ENCODE results near the gene ZFP69B.

The ZFP69B gene

DNA sequence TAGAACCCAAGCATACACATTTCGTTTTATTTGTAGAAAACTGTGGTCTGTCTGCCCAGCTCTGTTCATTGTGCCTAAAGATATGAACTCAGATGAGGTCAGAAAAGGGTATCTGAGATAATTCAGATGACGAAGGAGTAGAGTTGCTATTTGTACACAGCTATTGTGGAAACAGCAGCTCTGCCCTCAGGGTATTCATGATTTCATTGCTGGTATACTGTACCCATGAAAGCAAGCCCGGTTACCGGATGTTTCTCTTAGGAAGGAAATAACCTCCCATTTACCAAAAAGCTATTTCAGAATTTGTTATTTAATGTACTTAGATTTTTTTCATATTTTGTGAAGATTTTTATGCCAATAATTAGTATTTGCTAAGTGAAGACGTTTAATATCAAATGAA lies 39.0 kb upstream of the ZFP69B start:
- TF ChIP-seq, protein P1, sequence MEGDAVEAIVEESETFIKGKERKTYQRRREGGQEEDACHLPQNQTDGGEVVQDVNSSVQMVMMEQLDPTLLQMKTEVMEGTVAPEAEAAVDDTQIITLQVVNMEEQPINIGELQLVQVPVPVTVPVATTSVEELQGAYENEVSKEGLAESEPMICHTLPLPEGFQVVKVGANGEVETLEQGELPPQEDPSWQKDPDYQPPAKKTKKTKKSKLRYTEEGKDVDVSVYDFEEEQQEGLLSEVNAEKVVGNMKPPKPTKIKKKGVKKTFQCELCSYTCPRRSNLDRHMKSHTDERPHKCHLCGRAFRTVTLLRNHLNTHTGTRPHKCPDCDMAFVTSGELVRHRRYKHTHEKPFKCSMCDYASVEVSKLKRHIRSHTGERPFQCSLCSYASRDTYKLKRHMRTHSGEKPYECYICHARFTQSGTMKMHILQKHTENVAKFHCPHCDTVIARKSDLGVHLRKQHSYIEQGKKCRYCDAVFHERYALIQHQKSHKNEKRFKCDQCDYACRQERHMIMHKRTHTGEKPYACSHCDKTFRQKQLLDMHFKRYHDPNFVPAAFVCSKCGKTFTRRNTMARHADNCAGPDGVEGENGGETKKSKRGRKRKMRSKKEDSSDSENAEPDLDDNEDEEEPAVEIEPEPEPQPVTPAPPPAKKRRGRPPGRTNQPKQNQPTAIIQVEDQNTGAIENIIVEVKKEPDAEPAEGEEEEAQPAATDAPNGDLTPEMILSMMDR (IDR thresholded peaks at IDR 0.05; ENCODE audit: low read depth, low read length, poor library complexity, severe bottlenecking), result no peak
- no peak for TF ChIP-seq EZH2phosphoT487 (IDR thresholded peaks at IDR 0.05; ENCODE audit: borderline replicate concordance, low read length)
- Histone ChIP-seq H3K36me3 (ENCODE audit: control insufficient read depth, low read length) (peaks cover 77% of the 10 kb centered on the region), H3K4me1 (ENCODE audit: control insufficient read depth, low read length) (no peaks in the 10 kb centered on the region), H3K79me2 (ENCODE audit: control insufficient read depth, low read length) (peaks cover 8% of the 10 kb centered on the region), H3K27ac (ENCODE audit: low read depth, low read length) (no peak overlapping the region), H3K9me3 (ENCODE audit: control insufficient read depth, insufficient read depth, low read length) (no peaks in the 10 kb centered on the region), H3K4me2 (ENCODE audit: low read length) (no peak overlapping the region), H3K4me3 (ENCODE audit: low read length) (no peak overlapping the region), H3K9me2 (replicated peaks; ENCODE audit: control insufficient read depth, low read length) (no peaks in the 10 kb centered on the region), H3F3A (ENCODE audit: control insufficient read depth, insufficient read depth) (no peaks in the 10 kb centered on the region), H3K27me3 (ENCODE audit: control insufficient read depth, low read length) (no peaks in the 10 kb centered on the region), H4K20me1 (ENCODE audit: control insufficient read depth, insufficient read depth, low read depth, low read length) (no peaks in the 10 kb centered on the region)

DNA sequence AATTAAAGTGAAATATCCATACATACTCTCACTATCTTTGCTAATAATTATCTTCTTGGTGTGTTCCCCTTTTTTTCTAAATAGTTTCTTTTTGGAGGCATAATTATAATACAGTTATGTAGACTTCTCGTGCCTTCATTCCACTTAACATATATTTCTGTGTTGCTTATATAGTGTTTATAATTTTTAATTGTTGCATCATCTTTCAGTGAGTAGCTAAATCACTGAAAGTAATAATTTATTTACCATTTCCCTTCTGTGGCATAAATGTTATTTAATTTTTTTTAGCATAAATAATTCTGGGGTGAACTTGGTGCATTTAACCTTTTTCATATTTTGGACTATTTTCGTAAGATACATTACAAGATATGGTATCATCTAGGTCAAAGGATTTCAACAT lies 38.4 kb upstream of the ZFP69B start:
- Histone ChIP-seq H3K4me3 (ENCODE audit: low read length) (no peak overlapping the region), H3F3A (ENCODE audit: control insufficient read depth, insufficient read depth) (no peaks in the 10 kb centered on the region), H3K36me3 (ENCODE audit: control insufficient read depth, low read length) (peaks cover 77% of the 10 kb centered on the region), H3K27me3 (ENCODE audit: control insufficient read depth, low read length) (no peaks in the 10 kb centered on the region), H3K4me2 (ENCODE audit: low read length) (no peak overlapping the region), H4K20me1 (ENCODE audit: control insufficient read depth, insufficient read depth, low read depth, low read length) (no peaks in the 10 kb centered on the region), H3K9me3 (ENCODE audit: control insufficient read depth, insufficient read depth, low read length) (no peaks in the 10 kb centered on the region), H3K4me1 (ENCODE audit: control insufficient read depth, low read length) (no peaks in the 10 kb centered on the region), H3K9me2 (replicated peaks; ENCODE audit: control insufficient read depth, low read length) (no peaks in the 10 kb centered on the region), H3K27ac (ENCODE audit: low read depth, low read length) (no peak overlapping the region), H3K79me2 (ENCODE audit: control insufficient read depth, low read length) (peaks cover 2% of the 10 kb centered on the region; the same call in 1 of the 2 replicates)
- TF ChIP-seq, protein P1 (IDR thresholded peaks at IDR 0.05; ENCODE audit: low read depth, low read length, poor library complexity, severe bottlenecking), result no peak
- TF ChIP-seq EZH2phosphoT487 (IDR thresholded peaks at IDR 0.05; ENCODE audit: borderline replicate concordance, low read length), result no peak

- Histone ChIP-seq H4K20me1 (ENCODE audit: control insufficient read depth, insufficient read depth, low read depth, low read length) (no peaks in the 10 kb centered on the region), H3K36me3 (ENCODE audit: control insufficient read depth, low read length) (peaks cover 84% of the 10 kb centered on the region)
- no peak for TF ChIP-seq EZH2phosphoT487 (IDR thresholded peaks at IDR 0.05; ENCODE audit: borderline replicate concordance, low read length)
- TF ChIP-seq, protein P1 (IDR thresholded peaks at IDR 0.05; ENCODE audit: low read depth, low read length, poor library complexity, severe bottlenecking), result no peak
Observed at GRCh38 chr1:40413527-40414252, 36.6 kb upstream of the ZFP69B start.

More at GRCh38 chr1:40413527-40414252, 36.6 kb upstream of the ZFP69B start:
- no peaks in the 10 kb centered on the region for H3K27me3 ChIP-seq (ENCODE audit: control insufficient read depth, low read length)
- no peaks in the 10 kb centered on the region for H3K4me1 ChIP-seq (ENCODE audit: control insufficient read depth, low read length)
- H3K79me2 ChIP-seq (ENCODE audit: control insufficient read depth, low read length), result no peaks in the 10 kb centered on the region
- H3K4me2 ChIP-seq (ENCODE audit: low read length), result no peak overlapping the region
- H3K4me3 ChIP-seq (ENCODE audit: low read length), result no peak overlapping the region
- H3F3A ChIP-seq (ENCODE audit: control insufficient read depth, insufficient read depth), result no peaks in the 10 kb centered on the region
- no peaks in the 10 kb centered on the region for H3K9me3 ChIP-seq (ENCODE audit: control insufficient read depth, insufficient read depth, low read length)
- H3K9me2 ChIP-seq (replicated peaks; ENCODE audit: control insufficient read depth, low read length), result no peaks in the 10 kb centered on the region
- H3K27ac ChIP-seq (ENCODE audit: low read depth, low read length), result no peak overlapping the region

All from DOHH2 (cell line).